K562 (cell line): ENCODE data around the gene PDZD8. TPM values are rescaled to one million over a fixed set of nuclear protein-coding genes. Genes with fewer than 3 reads are reported as not detected.

Source experiments
- ARID1B ChIP-seq: fragments of 450-650 bp; IDR thresholded peaks from 2 replicates; pipeline ENCODE4 v1.6.1; 2016; ENCODE audit warnings: antibody characterized with exemption, mild to moderate bottlenecking, inconsistent platforms
- C11orf30 ChIP-seq: fragments of 450-650 bp; IDR thresholded peaks from 2 replicates; pipeline ENCODE4 v1.6.1; 2016; ENCODE audit warnings: low read depth, mild to moderate bottlenecking
- CBFA2T3 ChIP-seq: fragments of 450-650 bp; IDR thresholded peaks from 2 replicates; pipeline ENCODE4 v1.6.1; 2017
- CBX3 ChIP-seq, 2 experiments: IDR thresholded peaks; 1 replicate in 1 of 2; 2 replicates in 1 of 2; pipeline ENCODE4 v1.6.1; 2012; ENCODE audit warnings: inconsistent platforms in 2 of 2, low read length in 2 of 2, borderline replicate concordance in 1 of 2, control low read depth in 1 of 2
- KDM4B ChIP-seq, 2 experiments: fragments of 450-650 bp in 1 of 2; sonication (generic) in 1 of 2; IDR thresholded peaks; 2 replicates each; pipeline ENCODE4 v1.6.1; 2016 to 2017; ENCODE audit warnings: borderline replicate concordance in 2 of 2, antibody characterized with exemption in 1 of 2, low read depth in 1 of 2, mild to moderate bottlenecking in 1 of 2
- KLF10 ChIP-seq: fragments of 250-450 bp; sonication (Bioruptor Pico); IDR thresholded peaks from 2 replicates; pipeline ENCODE4 v1.6.1; 2021; ENCODE audit warnings: matching md5 sums
- KLF16 ChIP-seq: IDR thresholded peaks from 2 replicates; pipeline ENCODE4 v1.6.1; 2016; ENCODE audit warnings: antibody characterized with exemption
- NCOR1 ChIP-seq: fragments of 450-650 bp; IDR thresholded peaks from 2 replicates; pipeline ENCODE4 v1.6.1; 2016; ENCODE audit warnings: mild to moderate bottlenecking, moderate library complexity
- PHF20 ChIP-seq: fragments of 450-650 bp; IDR thresholded peaks from 2 replicates; pipeline ENCODE4 v1.6.1; 2018; ENCODE audit not compliant: partially characterized antibody
- POLR2AphosphoS5 ChIP-seq: IDR thresholded peaks from 2 replicates; pipeline ENCODE4 v1.6.1; 2011; ENCODE audit warnings: mild to moderate bottlenecking, low read depth, low read length, moderate library complexity; ENCODE audit not compliant: control insufficient read depth, insufficient read depth
- RHOXF2B ChIP-seq: fragments of 250-450 bp; sonication (Bioruptor Pico); conservative IDR thresholded peaks from 2 replicates; pipeline ENCODE4 v1.5.1; 2021
- RREB1 ChIP-seq: fragments of 250-450 bp; sonication (Bioruptor Pico); IDR thresholded peaks from 2 replicates; pipeline ENCODE4 v1.4.0; 2020
- TCF3 ChIP-seq: sonication (generic); formaldehyde crosslinking; IDR thresholded peaks from 2 replicates; pipeline ENCODE4 v1.4.0; 2020; ENCODE audit warnings: mild to moderate bottlenecking, missing genetic modification reagents
- U2AF1 ChIP-seq: fragments of 200-400 bp; formaldehyde crosslinking; optimal IDR thresholded peaks from 2 replicates; pipeline ENCODE3; 2017; ENCODE audit warnings: mild to moderate bottlenecking, low read depth, low read length, moderate library complexity
- ZBTB8A ChIP-seq: fragments of 450-650 bp; IDR thresholded peaks from 2 replicates; pipeline ENCODE4 v1.6.1; 2018; ENCODE audit warnings: mild to moderate bottlenecking, moderate library complexity; ENCODE audit not compliant: partially characterized antibody
- ZFP30 ChIP-seq: fragments of 250-450 bp; sonication (Bioruptor Pico); IDR thresholded peaks from 2 replicates; pipeline ENCODE4 v1.8.0; 2022; ENCODE audit warnings: moderate library complexity, mild to moderate bottlenecking, inconsistent platforms, borderline replicate concordance
- ZSCAN29 ChIP-seq: fragments of 450-650 bp; IDR thresholded peaks from 2 replicates; pipeline ENCODE4 v1.6.1; 2017
- polyA plus RNA-seq, 8 experiments: library from polyadenylated mRNA; depleted of rRNA in 4 of 8; stranded (reverse) in 5 of 8; unstranded in 3 of 8; fragments of >200 nt; fragmentation: Nextera tagmentation in 2 of 8; fragmentation: Illumina TruSeq in 1 of 8; extraction: Ambion mirVana in 2 of 8; extraction: Trizol in 1 of 8; gene quantifications; 2 replicates each; pipeline versions ENCODE4 v1.2.1 to v1.2.3, GENCODE V29; 2011 to 2014; ENCODE audit warnings: inconsistent platforms in 1 of 8, missing spikeins in 1 of 8
- total RNA-seq, 7 experiments: library from RNA; depleted of rRNA in 6 of 7; stranded (reverse); fragments of >200 nt in 6 of 7; fragmentation: Illumina TruSeq in 2 of 7; extraction: Trizol in 2 of 7; gene quantifications; 2 replicates each; pipeline versions ENCODE4 v1.2.1 to v1.2.3, GENCODE V29; 2011 to 2021; ENCODE audit warnings: low replicate concordance in 1 of 7
- TF ChIP-seq, protein P1 (sequence below): fragments of 200-800 bp; sonication (Bioruptor generic); IDR thresholded peaks from 2 replicates; pipeline ENCODE4 v1.6.1; 2016; ENCODE audit warnings: missing genetic modification characterization, missing compliant biosample characterization

Gene PDZD8
- total and polyA plus RNA-seq, 9 of the 15 experiments (the other 6 are each of a cell fraction or from before 2014, with no cell fraction given): 5.5 to 53.4 (median 36.8) TPM

- TF ChIP-seq RHOXF2B (CRISPR knock-in tag): no peak
- no peak for TF ChIP-seq CBX3 (IDR thresholded peaks at IDR 0.05; ENCODE audit: borderline replicate concordance in 1 of 2, low read length in 2 of 2)
- TF ChIP-seq ZBTB8A: no peak
- TF ChIP-seq ZSCAN29: no peak
- no peak for TF ChIP-seq U2AF1
- TF ChIP-seq KLF16: peak; percentile 29; the same call in 1 of the 2 replicates
- TF ChIP-seq KLF10 (CRISPR knock-in tag): no peak
- no peak for TF ChIP-seq ZFP30 (CRISPR knock-in tag)
- no peak for TF ChIP-seq C11orf30
- peak; percentile 37; the same call in 1 of the 2 replicates for TF ChIP-seq NCOR1
- TF ChIP-seq CBFA2T3: peak; percentile 76
- TF ChIP-seq POLR2AphosphoS5: peak; percentile 36; the same call in 1 of the 2 replicates
- TF ChIP-seq, protein P1, sequence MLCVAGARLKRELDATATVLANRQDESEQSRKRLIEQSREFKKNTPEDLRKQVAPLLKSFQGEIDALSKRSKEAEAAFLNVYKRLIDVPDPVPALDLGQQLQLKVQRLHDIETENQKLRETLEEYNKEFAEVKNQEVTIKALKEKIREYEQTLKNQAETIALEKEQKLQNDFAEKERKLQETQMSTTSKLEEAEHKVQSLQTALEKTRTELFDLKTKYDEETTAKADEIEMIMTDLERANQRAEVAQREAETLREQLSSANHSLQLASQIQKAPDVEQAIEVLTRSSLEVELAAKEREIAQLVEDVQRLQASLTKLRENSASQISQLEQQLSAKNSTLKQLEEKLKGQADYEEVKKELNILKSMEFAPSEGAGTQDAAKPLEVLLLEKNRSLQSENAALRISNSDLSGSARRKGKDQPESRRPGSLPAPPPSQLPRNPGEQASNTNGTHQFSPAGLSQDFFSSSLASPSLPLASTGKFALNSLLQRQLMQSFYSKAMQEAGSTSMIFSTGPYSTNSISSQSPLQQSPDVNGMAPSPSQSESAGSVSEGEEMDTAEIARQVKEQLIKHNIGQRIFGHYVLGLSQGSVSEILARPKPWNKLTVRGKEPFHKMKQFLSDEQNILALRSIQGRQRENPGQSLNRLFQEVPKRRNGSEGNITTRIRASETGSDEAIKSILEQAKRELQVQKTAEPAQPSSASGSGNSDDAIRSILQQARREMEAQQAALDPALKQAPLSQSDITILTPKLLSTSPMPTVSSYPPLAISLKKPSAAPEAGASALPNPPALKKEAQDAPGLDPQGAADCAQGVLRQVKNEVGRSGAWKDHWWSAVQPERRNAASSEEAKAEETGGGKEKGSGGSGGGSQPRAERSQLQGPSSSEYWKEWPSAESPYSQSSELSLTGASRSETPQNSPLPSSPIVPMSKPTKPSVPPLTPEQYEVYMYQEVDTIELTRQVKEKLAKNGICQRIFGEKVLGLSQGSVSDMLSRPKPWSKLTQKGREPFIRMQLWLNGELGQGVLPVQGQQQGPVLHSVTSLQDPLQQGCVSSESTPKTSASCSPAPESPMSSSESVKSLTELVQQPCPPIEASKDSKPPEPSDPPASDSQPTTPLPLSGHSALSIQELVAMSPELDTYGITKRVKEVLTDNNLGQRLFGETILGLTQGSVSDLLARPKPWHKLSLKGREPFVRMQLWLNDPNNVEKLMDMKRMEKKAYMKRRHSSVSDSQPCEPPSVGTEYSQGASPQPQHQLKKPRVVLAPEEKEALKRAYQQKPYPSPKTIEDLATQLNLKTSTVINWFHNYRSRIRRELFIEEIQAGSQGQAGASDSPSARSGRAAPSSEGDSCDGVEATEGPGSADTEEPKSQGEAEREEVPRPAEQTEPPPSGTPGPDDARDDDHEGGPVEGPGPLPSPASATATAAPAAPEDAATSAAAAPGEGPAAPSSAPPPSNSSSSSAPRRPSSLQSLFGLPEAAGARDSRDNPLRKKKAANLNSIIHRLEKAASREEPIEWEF (CRISPR knock-in tag): no peak
- no peak for TF ChIP-seq RREB1 (CRISPR knock-in tag)
- peak; percentile 75 for TF ChIP-seq ARID1B
- TF ChIP-seq KDM4B (IDR thresholded peaks at IDR 0.05; ENCODE audit: borderline replicate concordance in 2 of 2, low read depth in 1 of 2): no peak
- peak; percentile 62 for TF ChIP-seq TCF3 (CRISPR knock-in tag)
- no peak for TF ChIP-seq PHF20
Observed at GRCh38 chr10:117241541-117242462, 133.4 kb downstream of the PDZD8 start (continued).
